HG03139 (cell line): ENCODE data around the gene HELZ2.
"Not testable (repeated sequence)": the region's sequence is repeated elsewhere in the genome, so short reads cannot be mapped to it uniquely, and the experiment has no call there.

Experiments
- ATAC-seq: cut with Tn5 transposase; IDR thresholded peaks from one replicate; pipeline ENCODE4 v1.9.1; 2021; ENCODE audit not compliant: unreplicated experiment

The HELZ2 gene

GRCh38 chr20:63574156-63574828 is at the start of gene HELZ2:
TSS of gene HELZ2 (minus strand) at chr20:63574239. CDS start at chr20:63572385, 1,854 bp downstream.
- ATAC-seq = no peak

- ATAC-seq = no peak
These were observed 48.7 kb upstream of the HELZ2 start for GRCh38 chr20:63622732-63623131.

- no peak for ATAC-seq
These were observed 48.1 kb upstream of the HELZ2 start for GRCh38 chr20:63622096-63622495.

GRCh38 chr20:63620991-63621390 is 47.0 kb upstream of the HELZ2 start:
- ATAC-seq = no peak

GRCh38 chr20:63619505-63619904 is 45.5 kb upstream of the HELZ2 start:
- no peak for ATAC-seq

GRCh38 chr20:63619086-63619485 is 45.0 kb upstream of the HELZ2 start:
- no peak for ATAC-seq

- no peak for ATAC-seq
These were observed 44.4 kb upstream of the HELZ2 start for GRCh38 chr20:63618291-63618980.

- no peak for ATAC-seq
These were observed 43.8 kb upstream of the HELZ2 start for GRCh38 chr20:63617876-63618265.

- ATAC-seq = no peak
These were observed 43.2 kb upstream of the HELZ2 start for GRCh38 chr20:63617092-63617875.

- ATAC-seq = not testable (repeated sequence)
These were observed 40.0 kb upstream of the HELZ2 start for GRCh38 chr20:63613863-63614594.

- ATAC-seq = no peak
These were observed 38.4 kb upstream of the HELZ2 start for GRCh38 chr20:63612276-63612931.

- no peak for ATAC-seq
These were observed 37.6 kb upstream of the HELZ2 start for GRCh38 chr20:63611646-63612045.

- ATAC-seq = no peak
These were observed 36.8 kb upstream of the HELZ2 start for GRCh38 chr20:63610581-63611435.

GRCh38 chr20:63606686-63607085 is 32.6 kb upstream of the HELZ2 start:
- ATAC-seq = no peak

- ATAC-seq = no peak
These were observed 28.3 kb upstream of the HELZ2 start for GRCh38 chr20:63602321-63602720.

GRCh38 chr20:63601679-63602078 is 27.6 kb upstream of the HELZ2 start:
- ATAC-seq = not testable (repeated sequence)

- ATAC-seq = no peak
These were observed 25.5 kb upstream of the HELZ2 start for GRCh38 chr20:63599396-63600050.

GRCh38 chr20:63598479-63599395 is 24.7 kb upstream of the HELZ2 start:
- ATAC-seq = no peak
